HG02884 (cell line): ENCODE measurements around the gene TKFC.

Source experiments
- ATAC-seq: cut with Tn5 transposase; IDR thresholded peaks from one replicate; pipeline ENCODE4 v1.9.1; 2021; ENCODE audit warnings: mild to moderate bottlenecking, moderate library complexity; ENCODE audit not compliant: unreplicated experiment

The TKFC gene

GRCh38 chr11:61332797-61333549, at the start of gene TKFC, which contains the start of gene DDB1:
TSS of gene TKFC (plus strand) at chr11:61333228. CDS start at chr11:61334729, 1,501 bp downstream.
TSS of gene DDB1 (minus strand) at chr11:61333105. CDS start at chr11:61332968, 137 bp downstream.
- ATAC-seq, result peak; percentile 89

- ATAC-seq, result no peak
Measured at GRCh38 chr11:61283613-61284012, 49.4 kb upstream of the TKFC start.

GRCh38 chr11:61287338-61287977, 45.6 kb upstream of the TKFC start:
- ATAC-seq, result no peak

GRCh38 chr11:61290905-61291690, 41.9 kb upstream of the TKFC start:
- ATAC-seq, result no peak

- ATAC-seq, result no peak
Measured at GRCh38 chr11:61292356-61292755, 40.7 kb upstream of the TKFC start.

GRCh38 chr11:61293867-61294716, 38.9 kb upstream of the TKFC start:
- ATAC-seq, result peak; percentile 38

- peak; percentile 59 for ATAC-seq
Measured at GRCh38 chr11:61294717-61295595, 38.1 kb upstream of the TKFC start, which contains the start of gene VWCE. TSS of gene VWCE (minus strand) at chr11:61295316. CDS start at chr11:61295037, 279 bp downstream.

GRCh38 chr11:61295596-61295926, 37.5 kb upstream of the TKFC start:
- no peak for ATAC-seq

- no peak for ATAC-seq
Measured at GRCh38 chr11:61297341-61297740, 35.7 kb upstream of the TKFC start.

GRCh38 chr11:61297746-61298145, 35.3 kb upstream of the TKFC start:
- ATAC-seq, result no peak

- no peak for ATAC-seq
Measured at GRCh38 chr11:61298663-61299244, 34.3 kb upstream of the TKFC start.

GRCh38 chr11:61302550-61302949, 30.5 kb upstream of the TKFC start:
- no peak for ATAC-seq

GRCh38 chr11:61303725-61304124, 29.3 kb upstream of the TKFC start:
- ATAC-seq, result no peak

GRCh38 chr11:61305417-61305816, 27.6 kb upstream of the TKFC start:
- ATAC-seq, result no peak

GRCh38 chr11:61306221-61306620, 26.8 kb upstream of the TKFC start:
- no peak for ATAC-seq

- ATAC-seq, result no peak
Measured at GRCh38 chr11:61307354-61307753, 25.7 kb upstream of the TKFC start.

GRCh38 chr11:61309141-61309540, 23.9 kb upstream of the TKFC start:
- ATAC-seq, result no peak

- no peak for ATAC-seq
Measured at GRCh38 chr11:61309739-61310138, 23.3 kb upstream of the TKFC start.

GRCh38 chr11:61310749-61311148, 22.3 kb upstream of the TKFC start:
- ATAC-seq, result no peak
